Transverse colon (tissue), 4 donors: ENCODE measurements around the gene RBMX. TPM values are rescaled to one million over a fixed set of nuclear protein-coding genes. Genes with fewer than 3 reads are reported as not detected.

Experiments used
- DNase-seq: peaks from one replicate; pipeline ENCODE4 v3.0.0-alpha.2; 2019
- H3K27ac ChIP-seq, 4 donors: fragments of 200-600 bp; sonication (generic); 2 replicates each; pipeline ENCODE4 v1.5.1; 2016 to 2018; ENCODE audit warnings: inconsistent platforms in 4 of 4
- H3K27me3 ChIP-seq: fragments of 200-600 bp; sonication (generic); 2 replicates; pipeline ENCODE4 v1.5.1; 2017; ENCODE audit warnings: inconsistent platforms
- H3K36me3 ChIP-seq, 4 donors: fragments of 200-600 bp; sonication (generic); 2 replicates each; pipeline ENCODE4 v1.5.1; 2017 to 2019; ENCODE audit warnings: inconsistent platforms in 4 of 4
- H3K4me1 ChIP-seq, 4 donors: fragments of 200-600 bp; sonication (generic); 2 replicates each; pipeline ENCODE4 v1.5.1; 2017 to 2020; ENCODE audit warnings: inconsistent platforms in 4 of 4
- H3K4me3 ChIP-seq, 4 donors: fragments of 200-600 bp; sonication (generic); 1 replicate in 1 of 4; 2 replicates in 3 of 4; pipeline versions ENCODE4 v1.5.1 to v1.6.1; 2017 to 2019; ENCODE audit warnings: inconsistent platforms in 4 of 4
- H3K9me3 ChIP-seq, 2 donors: fragments of 200-600 bp; sonication (generic); 2 replicates each; pipeline ENCODE4 v1.5.1; 2017 to 2019; ENCODE audit warnings: inconsistent platforms in 2 of 2
- EP300 ChIP-seq: sonication (generic); formaldehyde crosslinking; IDR thresholded peaks from one replicate; pipeline ENCODE4 v1.6.1; 2017; ENCODE audit warnings: antibody characterized with exemption, low read depth
- POLR2A ChIP-seq: fragments of 450-650 bp; IDR thresholded peaks from one replicate; pipeline ENCODE4 v1.6.1; 2016; ENCODE audit warnings: antibody characterized with exemption, mild to moderate bottlenecking, moderate library complexity
- POLR2AphosphoS5 ChIP-seq, 3 donors: sonication (generic); formaldehyde crosslinking; IDR thresholded peaks; one replicate each; pipeline ENCODE4 v1.6.1; 2016; ENCODE audit warnings: antibody characterized with exemption in 3 of 3
- WGBS, 2 donors: methylation state at CpG; one replicate each; pipeline ENCODE4 v1.1.5; 2018; ENCODE audit warnings: low coverage in 1 of 2; 5-methylcytosine and 5-hydroxymethylcytosine counted together
- in situ Hi-C, 4 donors: fragments of 200-750 bp; cut with MboI; loops; one replicate each; pipeline versions ENCODE4 v1.15.0 to v1.15.1; 2017; ENCODE audit warnings: low sequenced_read_pairs in 3 of 4, low pct_ligation_motif_present in 1 of 4, low pct_unique_long_range_greater_than_20kb in 1 of 4
- intact Hi-C: fragments of 100-400 bp; cut with DNase I; formaldehyde crosslinking; loops from one replicate; pipeline ENCODE4 v1.15.1; 2023; ENCODE audit warnings: low total_unique reads
- total RNA-seq, 4 donors: library from RNA; depleted of rRNA; stranded (reverse); fragments of >200 nt; gene quantifications; one replicate each; pipeline ENCODE4 v1.1.0, GENCODE V29; 2016
- TF ChIP-seq, protein P1 (sequence below), 5 experiments: fragments of 200-600 bp in 3 of 5; fragments of 450-650 bp in 2 of 5; sonication (generic) in 3 of 5; IDR thresholded peaks; 1 replicate in 2 of 5; 2 replicates in 3 of 5; pipeline ENCODE4 v1.5.1; 2016 to 2017; ENCODE audit warnings: antibody characterized with exemption in 5 of 5, inconsistent platforms in 3 of 5, mild to moderate bottlenecking in 2 of 5, moderate library complexity in 1 of 5

The RBMX gene
- total RNA-seq, 4 donors from 2014 or later, result 116 to 212 (median 206) TPM

DNA sequence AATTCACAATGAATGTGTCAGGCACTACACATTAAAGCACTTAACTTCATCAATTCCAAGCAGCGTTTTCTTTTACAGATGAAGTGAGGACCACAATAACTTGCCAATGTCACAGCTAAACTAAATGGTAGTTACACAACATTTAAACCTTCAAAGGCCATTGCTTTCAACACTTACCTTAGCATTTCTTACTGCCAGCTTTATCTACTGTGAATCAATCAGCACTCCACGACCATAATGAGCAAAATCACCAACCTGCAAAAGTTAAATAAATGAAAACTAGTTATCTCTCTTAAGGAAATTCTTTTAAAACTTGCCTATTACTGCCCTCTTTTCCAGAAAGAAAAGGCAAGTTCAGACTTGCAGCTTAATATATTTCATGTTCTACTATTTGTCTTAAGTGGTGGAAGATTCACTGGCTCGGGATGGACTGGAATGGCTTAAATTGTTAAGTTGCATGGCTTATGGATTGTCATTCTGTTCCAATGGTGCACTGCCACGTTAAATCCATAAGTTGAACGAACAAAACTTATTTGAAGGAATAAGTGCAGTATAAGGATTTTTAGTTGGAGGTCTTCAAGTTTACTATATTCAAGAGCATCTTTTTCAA, 8.3 kb downstream of the RBMX start:
- intact Hi-C loops (no loop called here), in situ Hi-C loops (no loop called here)
- TF ChIP-seq POLR2A (no peak), EP300 (no peak), POLR2AphosphoS5 (IDR thresholded peaks at IDR 0.05) (no peak)
- TF ChIP-seq, protein P1, sequence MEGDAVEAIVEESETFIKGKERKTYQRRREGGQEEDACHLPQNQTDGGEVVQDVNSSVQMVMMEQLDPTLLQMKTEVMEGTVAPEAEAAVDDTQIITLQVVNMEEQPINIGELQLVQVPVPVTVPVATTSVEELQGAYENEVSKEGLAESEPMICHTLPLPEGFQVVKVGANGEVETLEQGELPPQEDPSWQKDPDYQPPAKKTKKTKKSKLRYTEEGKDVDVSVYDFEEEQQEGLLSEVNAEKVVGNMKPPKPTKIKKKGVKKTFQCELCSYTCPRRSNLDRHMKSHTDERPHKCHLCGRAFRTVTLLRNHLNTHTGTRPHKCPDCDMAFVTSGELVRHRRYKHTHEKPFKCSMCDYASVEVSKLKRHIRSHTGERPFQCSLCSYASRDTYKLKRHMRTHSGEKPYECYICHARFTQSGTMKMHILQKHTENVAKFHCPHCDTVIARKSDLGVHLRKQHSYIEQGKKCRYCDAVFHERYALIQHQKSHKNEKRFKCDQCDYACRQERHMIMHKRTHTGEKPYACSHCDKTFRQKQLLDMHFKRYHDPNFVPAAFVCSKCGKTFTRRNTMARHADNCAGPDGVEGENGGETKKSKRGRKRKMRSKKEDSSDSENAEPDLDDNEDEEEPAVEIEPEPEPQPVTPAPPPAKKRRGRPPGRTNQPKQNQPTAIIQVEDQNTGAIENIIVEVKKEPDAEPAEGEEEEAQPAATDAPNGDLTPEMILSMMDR (IDR thresholded peaks at IDR 0.05), result no peak
- no peak overlapping the region for H3K27ac ChIP-seq
- H3K27me3 ChIP-seq, result no peaks in the 10 kb centered on the region
- 68 to 73% methylated on average over 3 to 5 of the region's 5 CpGs for WGBS, 2 donors
- peaks cover 0 to 4% (median 0%) of the 10 kb centered on the region in 4 donors for H3K36me3 ChIP-seq
- no peaks in the 10 kb centered on the region for H3K4me1 ChIP-seq
- no peaks in the 10 kb centered on the region for H3K9me3 ChIP-seq
- no peak for DNase-seq
- H3K4me3 ChIP-seq, result no peak overlapping the region

DNA sequence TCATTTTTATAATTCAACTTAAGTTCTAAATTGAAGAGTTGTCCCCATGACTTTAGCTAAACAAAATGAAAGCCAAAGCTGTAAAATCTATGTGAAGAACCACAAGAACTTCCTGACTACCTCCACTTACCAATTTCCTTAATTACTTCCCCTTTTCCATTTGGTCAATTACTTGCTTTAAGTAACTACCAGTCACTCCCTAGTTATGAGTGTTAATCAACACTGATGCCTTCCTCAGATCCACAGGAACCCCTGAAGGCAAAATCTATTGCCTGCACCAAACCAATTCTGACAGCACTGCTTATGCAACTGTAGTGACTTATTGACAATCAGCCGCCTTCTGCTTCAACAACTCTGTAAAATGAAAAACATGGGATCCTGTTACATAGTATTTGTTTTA, 10.5 kb downstream of the RBMX start:
- H3K4me1 ChIP-seq, result no peaks in the 10 kb centered on the region
- H3K36me3 ChIP-seq, result no peaks in the 10 kb centered on the region
- H3K4me3 ChIP-seq, result no peak overlapping the region
- TF ChIP-seq, protein P1 (IDR thresholded peaks at IDR 0.05), result no peak
- no peak for TF ChIP-seq POLR2AphosphoS5 (IDR thresholded peaks at IDR 0.05)
- no peak for TF ChIP-seq POLR2A
- TF ChIP-seq EP300, result no peak
- intact Hi-C loops, result no loop called here
- H3K27ac ChIP-seq, result no peak overlapping the region
- DNase-seq, result no peak
- no peaks in the 10 kb centered on the region for H3K27me3 ChIP-seq
- no peaks in the 10 kb centered on the region for H3K9me3 ChIP-seq
- 83% methylated on average over 1 of the region's 1 CpG; no CpG with 5 or more reads in 1 of the 2 donors for WGBS, 2 donors
- in situ Hi-C loops, result no loop called here

DNA sequence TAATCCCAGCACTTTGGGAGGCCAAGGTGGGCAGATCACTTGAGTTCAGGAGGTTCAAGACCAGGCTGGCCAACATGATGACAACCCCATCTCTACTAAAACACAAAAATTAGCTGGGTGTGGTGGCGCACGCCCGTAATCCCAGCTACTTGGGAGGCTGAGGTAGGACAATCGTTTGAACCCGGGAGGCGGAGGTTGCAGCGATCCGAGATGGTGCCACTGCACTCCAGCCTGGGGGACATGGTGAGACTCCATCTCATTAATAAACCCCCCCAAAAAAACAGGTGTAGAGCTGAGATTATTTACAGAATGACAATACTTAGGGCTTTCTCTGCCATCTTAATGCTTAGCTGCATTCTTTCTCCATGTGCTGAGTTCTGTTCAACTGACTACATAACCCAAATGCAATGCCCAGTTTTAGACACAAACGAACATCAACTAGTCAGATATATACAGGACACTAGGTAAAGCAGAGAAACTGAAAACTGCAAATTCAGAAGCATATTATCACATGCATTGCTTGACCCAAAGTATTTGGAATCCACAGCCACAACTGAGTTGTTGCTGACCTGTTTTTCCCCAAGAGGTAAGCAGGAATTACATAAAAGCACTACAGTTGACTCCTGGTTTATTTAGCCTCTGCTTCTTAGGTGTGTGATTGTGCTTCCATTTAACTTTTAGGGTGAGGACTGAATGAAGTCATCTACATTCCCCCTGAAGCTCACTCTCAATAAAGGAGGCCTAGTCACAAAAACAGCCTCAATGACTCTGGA, 12.1 kb downstream of the RBMX start:
- WGBS, 2 donors, result 89% methylated on average over 9 of the region's 9 CpGs; no CpG with 5 or more reads in 1 of the 2 donors
- H3K36me3 ChIP-seq, result no peaks in the 10 kb centered on the region
- no peaks in the 10 kb centered on the region for H3K27me3 ChIP-seq
- H3K27ac ChIP-seq, result no peak overlapping the region
- no peak overlapping the region for H3K4me3 ChIP-seq
- intact Hi-C loops (no loop called here), in situ Hi-C loops (no loop called here)
- H3K9me3 ChIP-seq, result no peaks in the 10 kb centered on the region
- TF ChIP-seq, protein P1 (IDR thresholded peaks at IDR 0.05), result no peak
- DNase-seq, result no peak
- H3K4me1 ChIP-seq, result no peaks in the 10 kb centered on the region

DNA sequence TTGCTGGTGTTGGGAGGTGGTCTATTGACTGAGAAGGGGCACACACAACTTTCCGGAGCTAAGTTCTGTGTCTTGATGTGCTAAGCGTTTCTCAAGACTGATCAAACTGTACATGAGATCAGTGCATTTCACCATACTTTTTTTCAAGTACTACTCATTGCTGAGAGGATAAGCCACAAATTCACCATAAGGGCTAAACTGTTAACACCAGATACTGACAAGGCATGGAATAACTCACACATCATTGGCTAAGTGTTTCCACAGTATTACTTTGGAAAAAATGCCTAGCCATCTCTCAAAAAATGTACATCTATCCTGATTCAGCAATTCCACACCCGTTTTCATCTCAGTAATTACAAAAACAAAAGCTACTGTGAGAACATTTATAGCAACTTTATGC, 13.0 kb downstream of the RBMX start:
- TF ChIP-seq, protein P1 (IDR thresholded peaks at IDR 0.05), result no peak
- TF ChIP-seq EP300 (no peak), POLR2AphosphoS5 (IDR thresholded peaks at IDR 0.05) (no peak), POLR2A (no peak)
- in situ Hi-C loops, result no loop called here
- H3K27me3 ChIP-seq, result no peaks in the 10 kb centered on the region
- H3K9me3 ChIP-seq, result no peaks in the 10 kb centered on the region
- H3K4me1 ChIP-seq, result no peaks in the 10 kb centered on the region
- intact Hi-C loops, result no loop called here
- WGBS, 2 donors, result 54% methylated on average over 3 of the region's 3 CpGs; no CpG with 5 or more reads in 1 of the 2 donors
- no peak for DNase-seq
- no peaks in the 10 kb centered on the region for H3K36me3 ChIP-seq
- H3K27ac ChIP-seq, result no peak overlapping the region
- H3K4me3 ChIP-seq, result no peak overlapping the region
